Loucy (cell line): ENCODE data around the gene KY.

ENCODE experiments used
- H2AFZ ChIP-seq: fragments of 200-600 bp; sonication (generic); 2 replicates; pipeline ENCODE4 v1.6.0; 2016; ENCODE audit warnings: antibody characterized with exemption, mild to moderate bottlenecking, low read length, moderate library complexity
- H3F3A ChIP-seq: fragments of 200-600 bp; 2 replicates; pipeline ENCODE4 v1.6.0; 2016; ENCODE audit warnings: antibody characterized with exemption, low read depth, mild to moderate bottlenecking
- H3K27me3 ChIP-seq: fragments of 200-600 bp; sonication (generic); 2 replicates; pipeline ENCODE4 v1.6.1; 2014; ENCODE audit warnings: low read length, mild to moderate bottlenecking; ENCODE audit not compliant: insufficient read depth, poor library complexity, severe bottlenecking
- H3K36me3 ChIP-seq: fragments of 200-600 bp; sonication (generic); 2 replicates; pipeline ENCODE4 v1.6.1; 2016; ENCODE audit warnings: low read length; ENCODE audit not compliant: insufficient read depth
- H3K4me1 ChIP-seq: fragments of 200-600 bp; sonication (generic); 2 replicates; pipeline ENCODE4 v1.5.1; 2014; ENCODE audit warnings: low read length, mild to moderate bottlenecking; ENCODE audit not compliant: insufficient read depth, poor library complexity, severe bottlenecking
- H3K4me2 ChIP-seq: fragments of 200-600 bp; sonication (generic); 2 replicates; pipeline ENCODE4 v1.6.0; 2014; ENCODE audit warnings: antibody characterized with exemption, low read length, low read depth, mild to moderate bottlenecking; ENCODE audit not compliant: poor library complexity, severe bottlenecking
- H3K4me3 ChIP-seq: fragments of 200-600 bp; sonication (generic); 2 replicates; pipeline ENCODE4 v1.5.1; 2014; ENCODE audit warnings: low read length, mild to moderate bottlenecking, mixed read lengths; ENCODE audit not compliant: poor library complexity, severe bottlenecking
- H3K79me2 ChIP-seq: fragments of 200-600 bp; sonication (generic); 2 replicates; pipeline ENCODE4 v1.6.1; 2014; ENCODE audit warnings: low read length; ENCODE audit not compliant: insufficient read depth
- H3K9ac ChIP-seq: fragments of 200-600 bp; sonication (generic); 2 replicates; pipeline ENCODE4 v1.6.0; 2014; ENCODE audit warnings: mild to moderate bottlenecking, low read depth, low read length, moderate library complexity; ENCODE audit not compliant: poor library complexity, severe bottlenecking
- H3K9me2 ChIP-seq: fragments of 200-600 bp; sonication (generic); replicated peaks from 2 replicates; pipeline ENCODE4 v1.6.1; 2016; ENCODE audit warnings: low read depth, low read length, mixed read lengths
- H3K9me3 ChIP-seq: fragments of 200-600 bp; sonication (generic); 2 replicates; pipeline ENCODE4 v1.6.1; 2014; ENCODE audit warnings: mild to moderate bottlenecking, antibody characterized with exemption, low read length, low read depth; ENCODE audit not compliant: insufficient read depth
- H4K20me1 ChIP-seq: fragments of 200-600 bp; sonication (generic); 2 replicates; pipeline ENCODE4 v1.6.0; 2014; ENCODE audit warnings: antibody characterized with exemption, low read length, mild to moderate bottlenecking; ENCODE audit not compliant: insufficient read depth, poor library complexity, severe bottlenecking
- EZH2phosphoT487 ChIP-seq: fragments of 200-600 bp; IDR thresholded peaks from 2 replicates; pipeline ENCODE4 v1.6.1; 2018; ENCODE audit warnings: antibody characterized with exemption, mild to moderate bottlenecking, moderate library complexity, borderline replicate concordance
- TF ChIP-seq, protein P1 (sequence below): fragments of 200-600 bp; sonication (generic); conservative IDR thresholded peaks from 2 replicates; pipeline ENCODE4 v1.5.1; 2014; ENCODE audit warnings: mild to moderate bottlenecking, antibody characterized with exemption, low read length

Gene KY

DNA sequence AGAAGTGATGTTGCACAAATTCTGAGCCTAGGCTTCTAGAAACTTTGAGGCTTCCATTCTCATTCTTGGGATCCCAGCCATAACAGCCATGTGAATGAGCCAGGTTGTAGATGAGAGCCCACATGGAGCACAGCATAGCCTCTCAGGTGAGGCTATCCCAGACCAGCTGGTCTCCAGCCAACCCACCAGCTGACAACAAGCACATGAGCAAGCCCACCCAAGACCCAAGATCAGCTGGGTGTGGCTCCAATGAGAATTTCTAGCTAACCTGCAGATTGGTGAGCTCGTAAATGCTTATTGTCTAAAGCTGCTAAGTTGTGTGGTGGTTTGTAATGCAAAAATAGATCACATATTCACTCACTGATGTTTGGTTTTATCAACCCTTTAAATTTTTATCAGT lies 14.4 kb downstream of the KY start:
- Histone ChIP-seq H3K9me2 (no peaks in the 10 kb centered on the region), H2AFZ (no peak overlapping the region), H3K9me3 (no peaks in the 10 kb centered on the region), H3K4me2 (no peak overlapping the region), H3K4me3 (no peak overlapping the region), H3K9ac (no peak overlapping the region), H3F3A (no peaks in the 10 kb centered on the region), H3K4me1 (peaks cover 3% of the 10 kb centered on the region), H4K20me1 (no peaks in the 10 kb centered on the region), H3K36me3 (no peaks in the 10 kb centered on the region), H3K27me3 (peaks cover 9% of the 10 kb centered on the region), H3K79me2 (no peaks in the 10 kb centered on the region)
- TF ChIP-seq, protein P1, sequence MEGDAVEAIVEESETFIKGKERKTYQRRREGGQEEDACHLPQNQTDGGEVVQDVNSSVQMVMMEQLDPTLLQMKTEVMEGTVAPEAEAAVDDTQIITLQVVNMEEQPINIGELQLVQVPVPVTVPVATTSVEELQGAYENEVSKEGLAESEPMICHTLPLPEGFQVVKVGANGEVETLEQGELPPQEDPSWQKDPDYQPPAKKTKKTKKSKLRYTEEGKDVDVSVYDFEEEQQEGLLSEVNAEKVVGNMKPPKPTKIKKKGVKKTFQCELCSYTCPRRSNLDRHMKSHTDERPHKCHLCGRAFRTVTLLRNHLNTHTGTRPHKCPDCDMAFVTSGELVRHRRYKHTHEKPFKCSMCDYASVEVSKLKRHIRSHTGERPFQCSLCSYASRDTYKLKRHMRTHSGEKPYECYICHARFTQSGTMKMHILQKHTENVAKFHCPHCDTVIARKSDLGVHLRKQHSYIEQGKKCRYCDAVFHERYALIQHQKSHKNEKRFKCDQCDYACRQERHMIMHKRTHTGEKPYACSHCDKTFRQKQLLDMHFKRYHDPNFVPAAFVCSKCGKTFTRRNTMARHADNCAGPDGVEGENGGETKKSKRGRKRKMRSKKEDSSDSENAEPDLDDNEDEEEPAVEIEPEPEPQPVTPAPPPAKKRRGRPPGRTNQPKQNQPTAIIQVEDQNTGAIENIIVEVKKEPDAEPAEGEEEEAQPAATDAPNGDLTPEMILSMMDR = no peak
- no peak for TF ChIP-seq EZH2phosphoT487

DNA sequence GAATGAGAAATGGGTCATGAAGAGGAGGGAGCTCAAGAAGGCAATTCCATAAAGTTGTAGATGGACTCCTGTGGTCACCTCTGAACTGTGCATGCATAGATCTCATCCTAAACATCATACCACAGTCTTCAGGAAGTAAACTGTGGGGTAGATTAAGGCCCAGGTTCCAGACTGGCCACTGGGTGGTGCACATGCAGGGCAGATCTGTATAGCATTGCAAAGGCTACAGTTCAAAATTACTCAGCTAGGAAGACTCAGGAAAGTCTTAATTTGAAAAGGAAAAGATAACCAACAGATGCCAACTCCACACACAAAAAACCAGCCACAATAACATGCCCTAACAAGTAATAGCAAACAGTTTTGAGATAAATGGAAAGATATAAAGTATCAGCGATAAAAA lies 20.3 kb downstream of the KY start:
- TF ChIP-seq EZH2phosphoT487 = no peak
- TF ChIP-seq, protein P1 = peak; percentile 47
- Histone ChIP-seq H3K4me3 (no peak overlapping the region), H3K4me2 (no peak overlapping the region), H3K9ac (no peak overlapping the region), H3K4me1 (no peaks in the 10 kb centered on the region), H3K36me3 (no peaks in the 10 kb centered on the region), H2AFZ (no peak overlapping the region), H3F3A (no peaks in the 10 kb centered on the region), H4K20me1 (no peaks in the 10 kb centered on the region), H3K79me2 (no peaks in the 10 kb centered on the region), H3K9me3 (peaks cover 10% of the 10 kb centered on the region; the same call in 1 of the 2 replicates), H3K9me2 (no peaks in the 10 kb centered on the region), H3K27me3 (peaks cover 15% of the 10 kb centered on the region)

DNA sequence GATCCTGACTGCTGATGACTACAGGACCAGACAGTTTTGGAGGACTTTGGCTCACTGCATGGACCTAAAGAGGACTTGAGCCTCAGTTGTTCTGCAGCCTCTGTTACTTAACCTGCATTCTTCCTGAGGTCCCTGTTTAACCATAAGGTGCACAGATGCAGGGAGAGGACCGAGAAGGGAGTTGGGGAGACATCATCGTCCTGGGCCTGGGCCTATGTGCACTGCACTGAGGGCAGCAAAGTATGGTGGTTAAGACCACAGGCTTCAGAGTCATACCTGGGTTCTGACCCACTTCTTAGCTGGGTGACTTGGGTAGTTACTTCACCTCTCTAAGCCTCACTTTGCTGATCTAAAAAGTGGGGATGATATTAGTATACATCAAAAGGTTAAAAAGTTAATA lies 21.9 kb downstream of the KY start:
- Histone ChIP-seq H3K27me3 (peaks cover 15% of the 10 kb centered on the region), H3K4me3 (no peak overlapping the region), H3K4me1 (no peaks in the 10 kb centered on the region), H2AFZ (no peak overlapping the region), H3K9me2 (no peaks in the 10 kb centered on the region), H3K9ac (no peak overlapping the region), H3K36me3 (no peaks in the 10 kb centered on the region), H3K4me2 (no peak overlapping the region), H4K20me1 (no peaks in the 10 kb centered on the region), H3K79me2 (no peaks in the 10 kb centered on the region), H3K9me3 (peaks cover 10% of the 10 kb centered on the region; the same call in 1 of the 2 replicates), H3F3A (no peaks in the 10 kb centered on the region)
- TF ChIP-seq, protein P1 = no peak
- no peak for TF ChIP-seq EZH2phosphoT487
